Natural killer cell (primary cell): Measurements from ENCODE around the gene INSIG1. TPM values are rescaled to one million over a fixed set of nuclear protein-coding genes. Genes with fewer than 3 reads are reported as not detected.

ENCODE experiments used
- ATAC-seq, 3 donors: fragments of 150-1000 bp in 2 of 3; fragments of 200-7000 bp in 1 of 3; cut with Tn5 transposase; 1 replicate in 1 of 3; 2 replicates in 2 of 3; pipeline ENCODE4 v1.10.0; 2021; ENCODE audit warnings: mild to moderate bottlenecking in 2 of 3, moderate library complexity in 2 of 3
- DNase-seq, 2 donors: peaks; one replicate each; pipeline versions ENCODE4 v3.0.0 to v3.0.0-alpha.2; 2013 to 2021; ENCODE audit warnings: mixed read lengths in 1 of 2
- H3K27ac ChIP-seq: one replicate; pipeline ENCODE4 v1.5.1; 2013; ENCODE audit warnings: mild to moderate bottlenecking, low read length
- H3K27me3 ChIP-seq: one replicate; pipeline ENCODE4 v1.6.1; 2013; ENCODE audit warnings: low read length; ENCODE audit not compliant: control insufficient read depth, insufficient read depth
- H3K36me3 ChIP-seq: one replicate; pipeline ENCODE4 v1.6.1; 2013; ENCODE audit warnings: low read length; ENCODE audit not compliant: control insufficient read depth, insufficient read depth
- H3K4me1 ChIP-seq: one replicate; pipeline ENCODE4 v1.6.1; 2013; ENCODE audit warnings: low read length; ENCODE audit not compliant: control insufficient read depth, insufficient read depth
- H3K4me3 ChIP-seq: one replicate; pipeline ENCODE4 v1.5.1; 2013; ENCODE audit warnings: low read length
- H3K9me3 ChIP-seq: one replicate; pipeline ENCODE4 v1.6.1; 2013; ENCODE audit warnings: low read length; ENCODE audit not compliant: control insufficient read depth, insufficient read depth
- H3K27ac Mint-ChIP-seq, 2 donors: one replicate each; pipeline ENCODE4 v1.8.0; 2022; ENCODE audit warnings: mild to moderate bottlenecking in 2 of 2, mixed read lengths in 2 of 2, moderate library complexity in 1 of 2
- H3K27me3 Mint-ChIP-seq, 2 donors: one replicate each; pipeline ENCODE4 v1.8.0; 2022; ENCODE audit warnings: low read depth in 2 of 2, mixed read lengths in 2 of 2
- H3K36me3 Mint-ChIP-seq: one replicate; pipeline ENCODE4 v1.8.0; 2022; ENCODE audit warnings: mixed read lengths
- H3K4me1 Mint-ChIP-seq, 2 donors: one replicate each; pipeline ENCODE4 v1.8.0; 2022; ENCODE audit warnings: mixed read lengths in 2 of 2
- H3K4me3 Mint-ChIP-seq: one replicate; pipeline ENCODE4 v1.8.0; 2022; ENCODE audit warnings: mild to moderate bottlenecking, moderate library complexity, mixed read lengths
- H3K9me3 Mint-ChIP-seq, 2 donors: one replicate each; pipeline ENCODE4 v1.8.0; 2022; ENCODE audit warnings: mixed read lengths in 2 of 2
- WGBS: methylation state at CpG from one replicate; pipeline ENCODE4 v1.1.7; 2013; ENCODE audit warnings: missing lambda C conversion rate; ENCODE audit not compliant: insufficient coverage; 5-methylcytosine and 5-hydroxymethylcytosine counted together
- intact Hi-C: fragments of 100-400 bp; cut with micrococcal nuclease; formaldehyde crosslinking; loops from one replicate; pipeline ENCODE4 v1.14.2; 2022
- total RNA-seq, 4 donors: library from RNA; stranded (reverse); fragments of 120-200 nt in 1 of 4; gene quantifications; one replicate each; pipeline versions ENCODE4 v1.2.3 to v1.2.4, GENCODE V29; 2013 to 2022
- TF ChIP-seq, protein P1 (sequence below): fragments of 200-600 bp; IDR thresholded peaks from one replicate; pipeline ENCODE4 v1.8.0; 2022; ENCODE audit warnings: antibody characterized with exemption

INSIG1 gene
- total RNA-seq, 3 donors from 2014 or later (not counting 1 experiment from before 2014, with no cell fraction given), result 66.7 to 115 (median 84.5) TPM

DNA sequence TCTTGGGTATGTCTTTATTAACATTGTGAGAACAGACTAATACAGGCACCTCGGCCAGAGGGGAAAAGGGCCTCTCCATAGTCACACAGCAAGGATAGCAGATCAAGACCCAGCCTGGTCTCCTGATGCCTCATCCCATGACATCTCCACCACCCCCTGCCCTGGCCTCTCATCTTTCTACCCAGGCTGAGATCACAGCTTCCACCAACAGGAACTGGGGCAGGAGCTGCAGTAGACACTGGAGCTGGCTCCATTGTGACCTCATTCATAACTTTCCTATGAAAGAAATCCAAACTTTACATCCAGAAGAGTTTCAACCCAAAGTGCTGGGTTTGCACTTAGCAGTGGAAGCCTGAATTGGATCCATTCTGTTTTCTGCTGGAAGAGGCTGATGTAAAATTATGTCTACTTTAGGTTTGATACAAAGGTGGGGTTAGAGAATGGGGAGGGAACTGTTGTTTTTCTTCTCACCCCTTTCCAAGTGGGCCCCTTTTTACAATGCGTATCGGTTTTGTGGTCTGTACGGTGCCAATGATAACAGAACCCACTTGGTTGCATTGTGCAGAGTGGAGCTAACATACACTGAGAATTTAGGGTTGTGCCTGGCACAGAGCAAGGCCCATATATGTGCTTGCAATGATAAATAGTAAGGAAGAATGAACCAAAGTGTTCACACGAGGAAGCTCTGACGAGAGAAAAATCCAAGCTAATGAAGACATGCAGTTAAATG, 28.6 kb upstream of the INSIG1 start:
- Mint-ChIP-seq H3K4me3 (no peak overlapping the region), H3K27me3 (peaks cover 0 to 10% of the 10 kb centered on the region in 2 donors), H3K9me3 (no peaks in the 10 kb centered on the region), H3K27ac (no peak overlapping the region), H3K4me1 (no peaks in the 10 kb centered on the region), H3K36me3 (no peaks in the 10 kb centered on the region)
- Histone ChIP-seq H3K27ac (no peak overlapping the region), H3K4me3 (no peak overlapping the region), H3K9me3 (no peaks in the 10 kb centered on the region), H3K27me3 (no peaks in the 10 kb centered on the region), H3K4me1 (no peaks in the 10 kb centered on the region), H3K36me3 (no peaks in the 10 kb centered on the region)
- no peak for DNase-seq
- 77% methylated on average over 6 of the region's 6 CpGs for WGBS
- intact Hi-C loops, result no loop called here
- no peak for ATAC-seq
- TF ChIP-seq, protein P1, sequence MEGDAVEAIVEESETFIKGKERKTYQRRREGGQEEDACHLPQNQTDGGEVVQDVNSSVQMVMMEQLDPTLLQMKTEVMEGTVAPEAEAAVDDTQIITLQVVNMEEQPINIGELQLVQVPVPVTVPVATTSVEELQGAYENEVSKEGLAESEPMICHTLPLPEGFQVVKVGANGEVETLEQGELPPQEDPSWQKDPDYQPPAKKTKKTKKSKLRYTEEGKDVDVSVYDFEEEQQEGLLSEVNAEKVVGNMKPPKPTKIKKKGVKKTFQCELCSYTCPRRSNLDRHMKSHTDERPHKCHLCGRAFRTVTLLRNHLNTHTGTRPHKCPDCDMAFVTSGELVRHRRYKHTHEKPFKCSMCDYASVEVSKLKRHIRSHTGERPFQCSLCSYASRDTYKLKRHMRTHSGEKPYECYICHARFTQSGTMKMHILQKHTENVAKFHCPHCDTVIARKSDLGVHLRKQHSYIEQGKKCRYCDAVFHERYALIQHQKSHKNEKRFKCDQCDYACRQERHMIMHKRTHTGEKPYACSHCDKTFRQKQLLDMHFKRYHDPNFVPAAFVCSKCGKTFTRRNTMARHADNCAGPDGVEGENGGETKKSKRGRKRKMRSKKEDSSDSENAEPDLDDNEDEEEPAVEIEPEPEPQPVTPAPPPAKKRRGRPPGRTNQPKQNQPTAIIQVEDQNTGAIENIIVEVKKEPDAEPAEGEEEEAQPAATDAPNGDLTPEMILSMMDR, result no peak

DNA sequence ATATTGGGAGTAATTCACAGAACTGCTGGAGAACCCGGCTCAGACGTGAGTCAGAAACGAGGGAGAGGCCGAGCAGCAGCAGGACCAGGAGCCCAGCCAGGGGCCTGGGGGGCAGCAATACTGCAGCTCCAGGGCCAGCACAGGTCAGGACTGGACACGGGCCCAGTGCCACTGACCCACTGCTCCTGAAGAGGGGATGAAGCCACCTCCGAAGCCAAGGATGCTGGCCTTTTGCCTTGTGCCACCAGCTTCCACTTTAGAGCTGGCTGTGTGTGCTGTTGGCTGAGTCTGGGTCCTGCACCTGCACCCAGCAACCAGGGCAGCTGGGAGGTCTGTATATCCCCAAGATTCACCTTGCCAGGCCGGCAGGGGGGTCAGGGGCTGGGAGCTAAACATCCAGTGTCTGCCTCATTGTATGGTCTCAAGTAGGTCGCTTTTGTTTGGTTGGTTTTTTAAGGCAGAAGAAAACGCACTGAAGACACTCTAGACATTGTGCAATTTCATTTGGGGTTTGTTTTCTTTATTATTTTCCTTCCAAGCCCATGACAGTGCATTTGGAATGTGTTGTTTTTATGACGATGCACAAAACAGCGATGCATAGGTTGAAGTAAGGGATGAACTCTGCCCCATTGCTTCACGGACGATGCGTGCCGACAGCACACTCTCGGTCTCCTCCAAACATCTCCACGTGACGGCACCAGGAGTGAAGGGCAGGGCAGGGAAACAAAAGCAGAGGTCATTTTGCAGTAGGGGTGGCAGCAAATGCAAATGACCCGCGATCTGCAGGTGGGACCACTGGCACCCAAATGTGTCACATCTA, 27.7 kb upstream of the INSIG1 start:
- no peak overlapping the region for H3K4me3 ChIP-seq
- DNase-seq (no peak), ATAC-seq (no peak)
- no peaks in the 10 kb centered on the region for H3K4me1 ChIP-seq
- no peaks in the 10 kb centered on the region for H3K27me3 ChIP-seq
- Mint-ChIP-seq H3K27ac (no peak overlapping the region), H3K9me3 (no peaks in the 10 kb centered on the region), H3K4me1 (no peaks in the 10 kb centered on the region), H3K36me3 (no peaks in the 10 kb centered on the region), H3K4me3 (no peak overlapping the region), H3K27me3 (peaks cover 0 to 10% of the 10 kb centered on the region in 2 donors)
- intact Hi-C loops, result no loop called here
- TF ChIP-seq, protein P1, result no peak
- no peaks in the 10 kb centered on the region for H3K9me3 ChIP-seq
- 92% methylated on average over 20 of the region's 20 CpGs for WGBS
- H3K27ac ChIP-seq, result no peak overlapping the region
- H3K36me3 ChIP-seq, result no peaks in the 10 kb centered on the region

DNA sequence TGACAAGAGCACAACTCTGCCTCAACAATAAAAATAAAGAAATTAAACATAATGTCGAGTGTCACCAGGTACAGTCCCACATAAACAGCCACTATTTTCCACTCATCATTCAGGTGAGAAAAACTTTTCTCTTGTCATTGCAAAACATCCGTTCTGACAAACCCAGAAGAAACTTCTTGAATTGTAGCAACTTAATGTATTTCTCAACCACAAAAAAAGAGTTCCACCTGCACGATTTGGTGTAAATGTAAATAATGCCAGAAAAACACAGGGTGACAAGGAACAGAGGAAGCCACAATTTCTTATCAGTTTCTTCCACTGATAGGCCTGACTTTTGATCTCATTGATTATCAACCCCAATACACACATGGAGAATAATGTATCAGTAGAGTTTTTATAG, 26.8 kb upstream of the INSIG1 start:
- ATAC-seq, result no peak
- Mint-ChIP-seq H3K27ac (no peak overlapping the region), H3K9me3 (no peaks in the 10 kb centered on the region), H3K36me3 (no peaks in the 10 kb centered on the region), H3K27me3 (peaks cover 0 to 10% of the 10 kb centered on the region in 2 donors), H3K4me1 (no peaks in the 10 kb centered on the region), H3K4me3 (no peak overlapping the region)
- no peaks in the 10 kb centered on the region for H3K36me3 ChIP-seq
- 33% methylated on average over 1 of the region's 3 CpGs for WGBS
- intact Hi-C loops, result no loop called here
- H3K27ac ChIP-seq, result no peak overlapping the region
- H3K9me3 ChIP-seq, result no peaks in the 10 kb centered on the region
- no peak for DNase-seq
- H3K4me1 ChIP-seq, result no peaks in the 10 kb centered on the region
- TF ChIP-seq, protein P1, result no peak
- no peaks in the 10 kb centered on the region for H3K27me3 ChIP-seq
- no peak overlapping the region for H3K4me3 ChIP-seq
